ENCODE data around the gene TAMALIN. TPM values are rescaled to one million over a fixed set of nuclear protein-coding genes. Genes with fewer than 3 reads are reported as not detected.

Gene TAMALIN
- total RNA-seq, 1 donor from 2014 or later, result 23.9 TPM

DNA sequence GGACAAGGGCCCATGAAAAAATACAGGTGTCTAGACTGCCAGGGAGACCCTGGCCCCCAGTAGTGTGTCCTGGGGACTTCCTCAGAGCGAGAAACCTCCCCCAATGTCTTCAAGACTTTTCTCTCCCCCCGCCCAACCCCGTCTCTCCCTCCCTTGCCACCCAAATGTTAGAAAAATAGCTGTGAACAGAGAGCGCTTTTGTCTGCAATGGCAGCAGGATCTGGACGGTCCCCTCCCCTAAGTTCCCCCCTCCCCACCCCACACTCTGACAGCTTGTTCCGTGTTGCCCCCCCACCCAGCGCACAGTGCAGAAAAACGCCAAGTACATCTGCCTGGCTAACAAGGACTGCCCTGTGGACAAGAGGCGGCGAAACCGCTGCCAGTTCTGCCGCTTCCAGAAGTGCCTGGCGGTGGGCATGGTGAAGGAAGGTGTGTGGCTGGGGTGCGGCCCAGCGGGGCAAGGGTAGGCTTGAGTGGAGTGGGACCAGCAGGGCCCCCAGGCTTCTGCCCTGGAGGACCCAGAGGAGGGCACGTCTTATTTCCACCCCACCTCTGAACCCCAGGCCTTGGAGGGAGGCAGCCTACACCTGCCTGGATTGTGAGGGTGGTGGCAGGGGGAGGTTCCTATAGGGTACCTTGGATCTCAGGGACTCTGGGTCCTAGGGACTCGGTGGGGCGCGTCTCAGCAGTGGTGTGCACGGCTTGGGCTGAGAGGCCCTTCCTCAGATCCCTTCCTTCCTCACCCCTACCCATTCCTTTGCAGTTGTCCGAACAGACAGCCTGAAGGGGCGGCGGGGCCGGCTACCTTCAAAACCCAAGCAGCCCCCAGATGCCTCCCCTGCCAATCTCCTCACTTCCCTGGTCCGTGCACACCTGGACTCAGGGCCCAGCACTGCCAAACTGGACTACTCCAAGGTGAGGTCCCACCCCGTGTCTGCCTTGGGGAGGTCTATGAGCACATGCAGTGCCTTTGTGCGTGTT lies 49.3 kb downstream of the TAMALIN start:
- no peak for DNase-seq (ENCODE audit: low spot score)

GRCh38 chr12:52056801-52057637 lies 50.3 kb downstream of the TAMALIN start:
- no peak for DNase-seq (ENCODE audit: low spot score)

GRCh38 chr12:52057638-52058576 lies 51.2 kb downstream of the TAMALIN start:
- DNase-seq (ENCODE audit: low spot score), result no peak

DNA sequence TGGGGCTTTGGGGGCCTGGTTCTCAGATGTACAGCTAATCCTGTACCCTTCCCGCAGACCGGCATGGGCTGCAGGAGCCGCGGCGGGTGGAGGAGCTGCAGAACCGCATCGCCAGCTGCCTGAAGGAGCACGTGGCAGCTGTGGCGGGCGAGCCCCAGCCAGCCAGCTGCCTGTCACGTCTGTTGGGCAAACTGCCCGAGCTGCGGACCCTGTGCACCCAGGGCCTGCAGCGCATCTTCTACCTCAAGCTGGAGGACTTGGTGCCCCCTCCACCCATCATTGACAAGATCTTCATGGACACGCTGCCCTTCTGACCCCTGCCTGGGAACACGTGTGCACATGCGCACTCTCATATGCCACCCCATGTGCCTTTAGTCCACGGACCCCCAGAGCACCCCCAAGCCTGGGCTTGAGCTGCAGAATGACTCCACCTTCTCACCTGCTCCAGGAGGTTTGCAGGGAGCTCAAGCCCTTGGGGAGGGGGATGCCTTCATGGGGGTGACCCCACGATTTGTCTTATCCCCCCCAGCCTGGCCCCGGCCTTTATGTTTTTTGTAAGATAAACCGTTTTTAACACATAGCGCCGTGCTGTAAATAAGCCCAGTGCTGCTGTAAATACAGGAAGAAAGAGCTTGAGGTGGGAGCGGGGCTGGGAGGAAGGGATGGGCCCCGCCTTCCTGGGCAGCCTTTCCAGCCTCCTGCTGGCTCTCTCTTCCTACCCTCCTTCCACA lies 52.0 kb downstream of the TAMALIN start:
- no peak for DNase-seq (ENCODE audit: low spot score)

DNA sequence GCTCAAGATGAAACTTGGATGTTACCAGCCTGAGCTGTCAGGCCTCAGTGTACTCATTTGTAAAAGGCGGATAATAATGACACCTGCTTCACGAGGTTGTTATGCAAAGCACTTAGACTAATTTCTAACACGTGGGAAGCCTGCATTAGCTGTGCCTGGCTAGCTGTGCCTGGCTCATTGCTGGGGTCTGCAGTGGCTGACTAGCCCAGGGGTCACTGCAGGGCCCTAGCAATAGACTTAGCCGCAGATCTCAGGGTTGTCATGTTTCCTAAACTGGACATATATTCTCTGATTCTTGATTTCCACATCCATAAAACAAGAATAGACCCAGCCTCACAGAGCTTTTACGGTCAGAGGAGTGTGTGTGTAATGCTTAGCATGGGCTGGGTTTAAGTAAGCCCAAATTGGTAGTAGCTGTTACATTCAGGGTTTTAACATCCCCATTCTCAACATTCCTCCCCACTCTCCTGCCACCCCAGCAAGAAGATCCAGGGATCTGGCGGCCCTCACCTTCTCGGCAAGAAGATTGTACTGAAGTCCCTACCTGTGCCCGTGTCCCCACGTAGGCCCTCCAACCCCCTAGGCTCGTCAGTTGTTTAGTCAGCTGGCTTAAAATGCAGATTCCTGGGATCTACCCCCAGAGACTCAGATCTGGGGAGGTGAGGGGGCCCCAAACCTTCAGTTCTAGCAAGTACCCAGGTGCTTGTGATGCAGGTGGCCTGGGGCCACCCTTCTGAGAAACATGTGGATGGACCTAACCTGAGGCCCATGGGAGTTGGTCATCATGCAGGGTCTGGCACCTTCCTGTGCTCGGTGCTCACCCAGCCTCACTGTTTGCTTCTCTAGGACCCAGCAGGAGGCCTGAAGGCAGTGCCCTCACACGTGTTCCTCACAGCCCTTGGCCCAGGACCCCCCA lies 53.1 kb downstream of the TAMALIN start:
- DNase-seq (ENCODE audit: low spot score), result no peak

DNA sequence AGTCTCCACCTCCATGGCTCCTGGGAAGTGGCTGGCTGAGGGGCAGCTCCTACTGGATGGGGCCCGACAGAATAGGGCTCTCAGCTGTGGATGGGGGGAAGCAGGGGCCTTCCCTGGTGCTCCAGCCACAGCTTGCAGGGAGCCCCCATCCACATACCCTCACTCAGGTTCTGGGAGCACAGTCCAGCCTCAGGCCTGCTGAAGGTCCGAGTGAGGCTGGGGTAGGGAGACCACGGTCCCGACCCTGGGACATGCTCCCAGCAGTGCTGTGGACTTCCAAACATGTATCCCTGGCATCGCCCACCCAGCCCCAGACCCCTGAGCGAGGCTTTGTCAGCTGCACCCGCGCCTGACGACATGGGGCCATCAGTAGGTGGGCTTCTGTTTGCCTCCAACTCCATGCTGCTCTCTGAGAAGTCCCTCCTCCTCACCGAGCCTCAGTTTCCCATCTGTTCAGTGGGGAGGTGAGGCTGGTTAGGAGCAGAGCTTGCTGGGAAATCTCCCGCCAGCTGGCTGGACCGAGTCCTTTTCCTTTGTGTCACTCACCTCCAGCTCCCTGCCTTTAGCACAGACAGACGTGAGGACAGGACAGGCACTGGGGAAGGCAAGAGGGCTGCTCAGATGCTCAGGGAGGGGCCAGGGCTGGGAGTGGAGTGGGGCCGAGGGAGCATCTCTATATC lies 53.9 kb downstream of the TAMALIN start:
- no peak for DNase-seq (ENCODE audit: low spot score)

DNA sequence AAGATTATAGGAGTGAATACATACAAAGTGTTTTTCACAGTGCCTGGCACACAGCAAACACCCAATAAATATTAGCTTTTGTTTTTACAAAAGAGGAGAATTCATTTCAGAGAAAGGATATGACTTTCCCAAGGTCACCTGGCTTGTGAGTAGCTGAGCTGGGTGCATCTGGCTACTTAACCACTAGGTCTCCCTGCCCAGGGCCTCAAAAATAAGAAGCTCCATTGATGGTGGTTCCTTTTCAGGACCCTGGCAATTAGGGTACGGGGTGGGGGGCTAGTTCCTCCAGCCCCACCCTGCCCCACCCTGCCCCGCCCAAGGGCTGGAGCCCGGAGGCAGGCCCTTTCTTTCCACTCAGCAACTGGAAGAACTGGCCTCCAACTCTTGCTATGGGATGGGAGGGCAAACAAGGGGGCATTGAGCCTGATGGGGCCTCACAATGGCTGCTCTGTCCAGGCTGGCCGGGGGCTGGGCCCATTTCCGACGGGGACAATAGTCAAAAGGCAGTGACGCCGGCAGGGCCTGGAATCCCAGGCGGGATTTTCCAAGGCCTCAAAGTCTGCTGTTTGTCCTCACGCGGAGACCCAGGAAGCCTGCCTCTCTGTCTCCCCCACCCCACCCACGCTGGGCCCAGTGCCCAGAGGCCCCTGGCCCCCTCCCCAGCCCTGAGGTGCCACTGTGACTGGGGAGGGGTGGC lies 54.9 kb downstream of the TAMALIN start:
- no peak for DNase-seq (ENCODE audit: low spot score)

DNA sequence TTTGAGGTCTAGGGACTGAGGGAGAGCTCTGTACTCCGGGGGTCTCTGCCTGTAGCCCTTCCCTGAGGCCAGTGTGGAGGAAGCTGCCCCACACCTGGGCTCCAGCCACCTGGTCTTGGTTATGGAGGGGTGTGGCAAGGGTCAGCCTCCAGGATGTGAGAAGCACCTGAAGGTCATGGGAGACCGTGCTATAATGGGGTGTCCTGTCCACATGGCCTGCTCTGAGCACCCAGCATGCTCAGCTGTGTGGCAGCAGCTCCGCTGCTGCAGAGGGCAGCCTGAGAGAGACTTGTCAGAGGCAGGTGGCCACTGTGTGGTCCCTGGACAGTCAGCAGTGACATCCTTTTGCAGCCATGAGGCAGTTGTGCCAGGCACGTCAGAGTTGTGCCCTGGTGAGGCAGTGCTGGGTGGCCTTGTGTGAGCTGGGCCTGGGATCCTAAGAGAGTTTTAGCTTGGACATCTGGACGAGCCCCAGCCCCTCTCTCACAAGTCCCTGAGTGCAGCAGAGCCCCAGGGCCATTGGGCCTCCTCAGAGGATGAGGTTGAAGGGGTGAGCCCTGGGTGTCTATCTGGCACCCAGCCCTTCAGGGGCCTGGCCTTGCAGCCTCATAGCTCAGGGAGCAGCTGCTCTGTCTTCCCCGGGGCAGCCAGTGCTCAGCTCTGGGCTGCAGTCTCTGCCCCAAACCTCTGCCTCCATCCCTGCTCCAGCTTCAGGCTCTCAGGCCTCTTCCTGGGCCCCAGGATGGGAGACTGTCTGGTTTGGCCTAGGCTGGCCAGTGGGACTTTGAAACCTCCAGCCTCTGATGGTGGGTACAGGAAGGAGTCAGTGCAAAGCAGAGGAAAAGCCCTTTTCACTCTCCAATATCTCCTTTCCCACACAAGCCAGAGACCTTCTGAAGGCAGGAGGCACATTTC lies 55.7 kb downstream of the TAMALIN start:
- no peak for DNase-seq (ENCODE audit: low spot score)

DNA sequence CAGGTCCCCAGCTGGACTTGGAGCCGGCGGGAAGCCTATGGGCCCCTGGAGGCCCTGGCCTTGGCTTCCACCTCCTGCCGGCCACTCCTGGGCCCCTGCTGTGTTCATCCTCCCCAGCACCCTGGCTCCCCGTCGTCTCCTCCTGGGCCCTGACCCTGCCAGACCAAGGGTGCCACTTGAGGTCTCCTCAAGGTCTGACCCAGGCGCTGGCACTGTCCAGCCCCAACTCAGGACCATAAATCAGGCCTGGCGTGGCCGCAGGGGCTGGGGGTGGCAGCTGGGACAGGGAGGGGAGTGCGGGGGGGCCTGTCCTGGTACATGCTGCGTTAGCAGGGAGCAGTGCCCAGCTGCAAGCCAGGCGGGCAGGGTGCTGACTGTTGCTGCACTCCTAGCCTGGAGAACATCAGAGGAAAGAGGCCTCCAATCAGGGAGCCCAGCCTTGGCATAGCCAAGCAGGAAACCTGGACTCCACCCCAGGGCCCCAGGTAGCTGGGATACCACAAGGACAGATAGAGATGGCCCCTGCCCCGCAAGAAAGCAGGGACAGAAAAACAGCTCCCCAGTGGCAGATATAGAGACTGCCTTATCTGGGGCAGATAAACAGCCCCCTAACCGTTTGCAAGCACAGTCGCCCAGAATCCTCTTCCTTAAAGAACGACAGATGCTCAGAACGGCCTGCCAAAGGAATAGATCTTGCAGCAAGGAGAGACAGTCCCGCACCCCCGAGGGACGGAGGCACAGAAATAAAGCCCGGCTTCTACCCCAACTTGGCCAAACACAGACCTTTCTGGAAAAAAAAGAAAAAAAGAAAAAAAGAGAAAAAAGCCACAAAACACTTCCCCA lies 56.6 kb downstream of the TAMALIN start:
- no peak for DNase-seq (ENCODE audit: low spot score)

DNA sequence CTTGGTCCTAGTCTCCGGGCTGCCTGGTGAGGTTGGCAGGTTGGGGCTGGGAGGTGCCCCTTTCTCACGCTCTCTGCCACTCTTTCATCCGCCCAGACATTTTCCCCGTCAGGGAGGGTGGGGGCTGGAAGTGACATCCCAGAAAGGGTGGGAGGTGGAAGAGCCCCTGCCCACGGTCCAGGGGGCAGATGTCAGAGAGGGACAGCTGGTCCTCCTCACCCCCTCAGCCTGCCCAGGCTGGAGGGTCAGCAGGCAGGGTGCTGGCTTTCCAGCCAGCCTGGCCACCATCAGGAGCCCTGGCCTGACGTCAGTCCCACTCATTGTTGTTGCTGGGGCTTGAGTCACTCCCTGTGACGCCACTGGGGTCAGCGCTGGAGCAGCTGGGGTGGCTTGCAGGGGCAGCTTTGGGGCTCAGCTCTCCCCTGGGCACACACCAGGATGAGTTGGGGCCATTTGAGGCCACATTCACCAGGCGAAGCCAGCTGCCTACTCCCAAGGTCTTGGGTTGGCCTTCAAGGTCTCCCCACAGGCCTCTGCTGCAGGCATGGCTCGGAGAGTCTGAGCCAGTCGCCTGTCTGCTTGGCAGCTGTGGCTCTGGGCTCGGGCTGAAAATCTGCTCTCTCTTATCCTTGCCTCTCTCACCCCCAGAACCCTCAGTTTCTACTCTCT lies 57.4 kb downstream of the TAMALIN start:
- DNase-seq (ENCODE audit: low spot score), result no peak

Other genes starting within 250 kb of the TAMALIN start
- 0.75 TPM for gene FIGNL2, start 158.2 kb upstream of the TAMALIN start, total RNA-seq
- not detected for gene ANKRD33, start 118.8 kb upstream of the TAMALIN start, total RNA-seq
- 37.1 TPM for gene ACVRL1, start 99.4 kb upstream of the TAMALIN start, total RNA-seq
- gene ACVR1B, start 55.2 kb upstream of the TAMALIN start, total RNA-seq, result 49.8 TPM
- gene NR4A1, start 44.5 kb downstream of the TAMALIN start, total RNA-seq, result 131 TPM
- gene ATG101, start 63.0 kb downstream of the TAMALIN start, total RNA-seq, result 38.6 TPM
- 0.46 TPM for gene SMIM41, start 72.8 kb downstream of the TAMALIN start, total RNA-seq
- 15.5 TPM for gene KRT80, start 185.1 kb downstream of the TAMALIN start, total RNA-seq
- gene KRT7, start 226.3 kb downstream of the TAMALIN start, total RNA-seq, result 335 TPM